Measurements from ENCODE around the gene MAST4.

The MAST4 gene

GRCh38 chr5:67031057-67031443 lies 434.9 kb downstream of the MAST4 start:
- Mint-ChIP-seq H3K4me3 (no peak overlapping the region), H3K27me3 (ENCODE audit: low read depth) (no peaks in the 10 kb centered on the region), H3K9me3 (no peaks in the 10 kb centered on the region), H3K36me3 (ENCODE audit: low read depth) (no peaks in the 10 kb centered on the region), H3K27ac (peak overlapping the region in 2 of 3 experiments; percentile 36 to 50), H3K4me1 (peaks cover 50% of the 10 kb centered on the region)
- TF ChIP-seq CTCF (IDR thresholded peaks at IDR 0.05; ENCODE audit: unreplicated experiment in 3 of 3): no peak

- Mint-ChIP-seq H3K27me3 (ENCODE audit: low read depth) (no peaks in the 10 kb centered on the region), H3K27ac (no peak overlapping the region), H3K9me3 (no peaks in the 10 kb centered on the region), H3K36me3 (ENCODE audit: low read depth) (no peaks in the 10 kb centered on the region), H3K4me3 (no peak overlapping the region), H3K4me1 (peaks cover 47% of the 10 kb centered on the region)
- TF ChIP-seq CTCF (IDR thresholded peaks at IDR 0.05; ENCODE audit: unreplicated experiment in 3 of 3): no peak
These were observed 435.5 kb downstream of the MAST4 start for GRCh38 chr5:67031692-67032091.

GRCh38 chr5:67032921-67033664 lies 436.9 kb downstream of the MAST4 start:
- H3K27ac Mint-ChIP-seq: peak overlapping the region; percentile 48 to 66 (median 52)
- no peaks in the 10 kb centered on the region for H3K9me3 Mint-ChIP-seq
- H3K27me3 Mint-ChIP-seq (ENCODE audit: low read depth): no peaks in the 10 kb centered on the region
- TF ChIP-seq CTCF (IDR thresholded peaks at IDR 0.05; ENCODE audit: unreplicated experiment in 3 of 3): no peak
- no peak overlapping the region for H3K4me3 Mint-ChIP-seq
- H3K4me1 Mint-ChIP-seq: peaks cover 47% of the 10 kb centered on the region
- no peaks in the 10 kb centered on the region for H3K36me3 Mint-ChIP-seq (ENCODE audit: low read depth)

- Mint-ChIP-seq H3K4me1 (peaks cover 47% of the 10 kb centered on the region), H3K27ac (peak overlapping the region; percentile 48 to 66 (median 52)), H3K27me3 (ENCODE audit: low read depth) (no peaks in the 10 kb centered on the region), H3K9me3 (no peaks in the 10 kb centered on the region), H3K36me3 (ENCODE audit: low read depth) (no peaks in the 10 kb centered on the region), H3K4me3 (no peak overlapping the region)
- TF ChIP-seq CTCF (IDR thresholded peaks at IDR 0.05; ENCODE audit: unreplicated experiment in 3 of 3): no peak
These were observed 437.9 kb downstream of the MAST4 start for GRCh38 chr5:67033880-67034651.

GRCh38 chr5:67035098-67035740 lies 439.0 kb downstream of the MAST4 start:
- Mint-ChIP-seq H3K36me3 (ENCODE audit: low read depth) (no peaks in the 10 kb centered on the region), H3K27me3 (ENCODE audit: low read depth) (no peaks in the 10 kb centered on the region), H3K4me1 (peaks cover 42% of the 10 kb centered on the region), H3K4me3 (no peak overlapping the region), H3K9me3 (no peaks in the 10 kb centered on the region), H3K27ac (peak overlapping the region in 1 of 3 experiments; percentile 8)
- no peak for TF ChIP-seq CTCF (IDR thresholded peaks at IDR 0.05; ENCODE audit: unreplicated experiment in 3 of 3)

Measured in nephron (organoid).